Astrocyte of the spinal cord (primary cell): ENCODE measurements around the gene NDOR1.
A peak's percentile ranks its signal among the peaks of the same experiment; 100 is the strongest.

Experiments
- DNase-seq: peaks from one replicate; pipeline ENCODE4 v3.0.0; 2011; ENCODE audit warnings: low read depth, low spot score
- H3K4me3 ChIP-seq: 2 replicates; pipeline ENCODE4 v1.5.1; 2011; ENCODE audit warnings: low read depth, mild to moderate bottlenecking, low read length, moderate library complexity
- CTCF ChIP-seq: IDR thresholded peaks from 2 replicates; pipeline ENCODE4 v1.5.1; 2012; ENCODE audit warnings: low read depth, mild to moderate bottlenecking, low read length, inconsistent platforms
- in situ Hi-C: cut with HindIII; loops from 2 replicates; pipeline ENCODE4 v1.10.0; 2017; ENCODE audit warnings: low sequenced_read_pairs

The NDOR1 gene

DNA sequence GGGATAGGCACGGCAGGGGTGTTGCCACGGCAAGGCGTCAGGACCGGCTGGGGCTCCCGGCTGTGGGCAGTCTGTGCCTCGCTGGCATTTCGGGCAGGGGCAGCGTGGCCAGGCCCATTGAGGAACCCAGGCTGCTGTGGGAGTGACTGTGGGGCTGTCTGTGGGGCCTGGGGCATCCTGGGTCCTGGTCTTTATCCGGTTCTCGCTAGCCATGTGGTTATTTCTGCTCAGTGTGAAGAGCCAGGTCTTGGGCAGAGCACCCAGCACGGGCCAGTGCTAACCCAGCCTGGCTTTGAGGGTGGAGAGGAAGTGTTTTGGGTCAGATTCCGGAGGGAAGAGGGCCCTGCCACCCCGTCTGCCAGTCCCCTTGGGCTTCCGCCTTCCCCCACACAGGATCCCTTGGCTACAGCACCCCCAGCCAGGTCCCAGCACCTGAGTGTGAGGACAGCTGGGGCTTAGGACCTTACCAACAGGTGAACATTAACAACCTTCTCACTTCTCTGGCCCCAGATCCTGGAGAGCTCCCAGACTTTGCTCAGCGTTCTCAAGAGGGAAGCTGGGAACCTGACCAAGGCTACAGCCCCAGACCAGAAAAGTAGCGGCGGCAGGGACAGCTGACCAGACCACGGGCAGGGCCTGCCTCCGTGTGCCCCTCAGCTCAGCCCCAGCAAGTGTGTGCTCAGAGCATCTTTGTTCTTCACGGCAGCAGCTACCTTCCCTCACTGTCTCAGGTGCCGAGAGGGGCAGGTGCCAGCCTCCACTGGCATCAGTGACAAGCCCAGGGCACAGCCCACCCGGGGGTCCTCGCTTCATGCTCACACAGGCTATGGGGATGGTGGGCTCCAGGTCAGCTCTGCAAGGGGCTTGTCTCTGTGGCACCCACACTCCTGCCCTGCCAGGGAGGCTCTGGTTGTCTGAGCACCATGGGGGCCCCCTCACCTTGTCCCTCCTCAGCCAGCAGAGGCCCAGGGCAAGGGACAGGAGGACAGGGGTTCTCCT lies 15.9 kb upstream of the NDOR1 start:
- peak overlapping the region; percentile 87 for H3K4me3 ChIP-seq
- in situ Hi-C loops: no loop called here
- no peak for TF ChIP-seq CTCF
- no peak for DNase-seq

GRCh38 chr9:137190315-137190856 lies 15.1 kb upstream of the NDOR1 start:
- no peak for TF ChIP-seq CTCF
- in situ Hi-C loops: no loop called here
- DNase-seq: no peak
- H3K4me3 ChIP-seq: no peak overlapping the region

GRCh38 chr9:137191245-137191644 lies 14.3 kb upstream of the NDOR1 start:
- in situ Hi-C loops: no loop called here
- TF ChIP-seq CTCF: no peak
- DNase-seq: no peak
- H3K4me3 ChIP-seq: no peak overlapping the region

- in situ Hi-C loops: no loop called here
- no peak for DNase-seq
- TF ChIP-seq CTCF: no peak
- H3K4me3 ChIP-seq: no peak overlapping the region
These were observed 13.6 kb upstream of the NDOR1 start for GRCh38 chr9:137191691-137192447.

DNA sequence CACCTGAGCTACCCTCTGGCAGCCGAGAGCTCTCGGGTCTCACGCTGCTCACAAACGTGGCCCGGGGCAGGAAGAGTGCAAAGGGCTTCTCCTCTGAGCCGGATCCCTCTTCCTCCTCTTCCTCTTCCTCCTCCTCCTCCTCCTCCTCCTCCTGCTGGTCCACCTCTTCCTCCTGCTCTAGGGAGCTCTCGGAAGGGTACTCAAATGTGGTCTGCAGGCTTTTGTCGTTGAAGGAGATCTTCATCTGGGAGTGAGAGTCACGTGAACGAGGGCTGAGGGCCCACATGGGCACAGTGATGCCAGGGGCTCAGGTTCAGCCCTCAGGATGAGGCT lies 13.1 kb upstream of the NDOR1 start:
- TF ChIP-seq CTCF: no peak
- no peak for DNase-seq
- no peak overlapping the region for H3K4me3 ChIP-seq
- in situ Hi-C loops: no loop called here

DNA sequence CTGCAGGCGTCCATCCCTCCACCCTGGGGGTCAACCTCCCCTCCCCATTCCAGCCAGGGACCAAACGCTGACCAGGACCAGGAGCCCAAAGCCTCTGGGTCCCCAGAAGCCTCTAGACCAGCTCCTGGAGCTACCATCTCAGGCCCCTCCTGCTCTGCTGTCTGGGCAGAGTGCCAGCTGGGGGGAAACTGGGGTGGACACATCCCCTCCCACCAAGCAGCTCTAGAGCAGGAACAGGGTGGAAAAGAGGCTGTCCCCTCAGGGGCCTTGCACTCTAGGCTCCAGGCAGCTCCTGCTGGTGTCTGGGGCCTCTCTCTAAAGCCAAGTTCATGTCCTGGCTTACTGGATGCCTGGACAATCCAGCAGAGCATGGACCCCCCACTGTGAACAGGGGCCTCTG lies 12.6 kb upstream of the NDOR1 start:
- TF ChIP-seq CTCF: no peak
- no peak overlapping the region for H3K4me3 ChIP-seq
- no peak for DNase-seq
- in situ Hi-C loops: no loop called here
